ENCODE measurements around the gene TMEM40.
A peak's percentile ranks its signal among the peaks of the same experiment; 100 is the strongest.

The TMEM40 gene

DNA sequence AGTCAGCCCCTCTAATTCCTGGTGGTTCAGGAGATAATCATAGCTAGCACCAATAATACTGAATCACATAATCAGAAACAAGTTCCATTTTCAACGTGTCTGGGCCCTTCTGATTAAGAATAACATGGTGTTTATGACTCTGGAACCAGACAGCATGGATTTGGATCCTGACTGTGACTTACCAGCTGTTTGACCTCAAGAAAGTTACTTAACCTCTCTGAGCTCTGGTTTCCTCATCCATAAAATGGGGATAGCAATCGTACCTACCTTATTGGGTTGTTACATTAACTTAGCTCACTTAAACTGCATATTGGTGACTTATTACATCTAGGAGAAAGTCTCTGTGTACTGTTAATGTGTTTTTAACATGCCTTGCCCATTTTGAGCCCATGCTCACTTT, 10.7 kb upstream of the TMEM40 start:
- no peaks in the 10 kb centered on the region for H3K9me3 ChIP-seq (ENCODE audit: control insufficient read depth, insufficient read depth, low read depth, low read length)
- no peak overlapping the region for H3K27ac ChIP-seq (ENCODE audit: extremely low read depth, low read depth, low read length)
- ChIA-PET POLR2A (no interaction called here), CTCF (interaction anchor here (1.0 kb wide), 1 partner anchor 17 kb away, joined by 3 read pairs; no protein-coding TSS in a partner anchor)
- peak; percentile 84 for TF ChIP-seq ZNF768 (tag by site-specific recombination; IDR thresholded peaks at IDR 0.05)
- TF ChIP-seq ZNF510 (tag by site-specific recombination; IDR thresholded peaks at IDR 0.05; ENCODE audit: insufficient replicate concordance), result no peak
- TF ChIP-seq, protein P1, sequence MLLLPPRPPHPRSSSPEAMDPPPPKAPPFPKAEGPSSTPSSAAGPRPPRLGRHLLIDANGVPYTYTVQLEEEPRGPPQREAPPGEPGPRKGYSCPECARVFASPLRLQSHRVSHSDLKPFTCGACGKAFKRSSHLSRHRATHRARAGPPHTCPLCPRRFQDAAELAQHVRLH (tag by site-specific recombination; IDR thresholded peaks at IDR 0.05), result peak; percentile 32; the same call in 1 of the 2 replicates
- no peaks in the 10 kb centered on the region for H3K36me3 ChIP-seq (ENCODE audit: control insufficient read depth in 2 of 2, insufficient read depth in 1 of 2, low read length in 2 of 2)
- H3K4me1 ChIP-seq (ENCODE audit: control insufficient read depth, insufficient read depth, low read length), result no peaks in the 10 kb centered on the region
- H3K4me3 ChIP-seq (ENCODE audit: low read depth, low read length), result no peak overlapping the region

DNA sequence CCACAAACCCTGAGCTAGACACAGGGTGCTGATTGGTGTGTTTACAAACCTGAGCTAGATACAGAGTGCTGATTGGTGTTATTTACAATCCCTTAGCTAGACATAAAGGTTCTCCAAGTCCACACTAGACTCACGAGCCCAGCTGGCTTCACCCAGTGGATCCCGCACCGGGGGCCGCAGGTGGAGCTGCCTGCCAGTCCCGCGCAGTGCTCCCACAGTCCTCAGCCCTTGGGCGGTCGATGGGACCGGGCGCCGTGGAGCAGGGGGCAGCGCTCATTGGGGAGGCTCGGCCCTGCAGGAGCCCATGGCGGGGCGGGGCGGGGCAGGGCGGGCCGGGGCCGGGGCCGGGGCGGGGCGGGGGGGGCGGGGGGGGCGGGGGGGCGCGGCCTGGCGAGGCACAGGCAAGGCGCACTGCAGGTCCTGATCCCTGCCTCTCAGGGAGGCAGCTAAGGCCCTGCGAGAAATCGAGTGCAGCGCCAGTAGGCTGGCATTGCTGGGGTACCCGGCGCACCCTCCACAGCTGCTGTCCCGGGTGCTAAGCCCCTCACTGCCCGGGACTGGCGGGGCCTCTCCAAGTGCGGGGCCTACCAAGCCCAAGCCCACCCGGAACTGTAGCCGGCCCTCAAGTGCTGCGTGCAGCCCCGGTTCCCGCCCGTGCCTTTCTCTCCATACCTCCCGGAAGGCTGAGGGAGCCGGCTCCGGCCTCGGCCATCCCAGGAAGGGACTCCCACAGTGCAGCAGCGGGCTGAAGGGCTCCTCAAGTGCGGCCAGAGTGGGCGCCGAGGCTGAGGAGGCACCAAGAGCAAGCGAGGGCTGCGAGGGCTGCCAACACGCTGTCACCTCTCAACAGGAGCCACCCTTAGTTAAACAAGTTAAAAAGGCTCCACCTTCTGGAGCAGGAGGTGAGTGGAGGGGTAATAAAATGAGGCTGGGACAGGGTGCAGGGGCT, 9.8 kb upstream of the TMEM40 start:
- H3K4me1 ChIP-seq (ENCODE audit: control insufficient read depth, insufficient read depth, low read length), result no peaks in the 10 kb centered on the region
- H3K36me3 ChIP-seq (ENCODE audit: control insufficient read depth in 2 of 2, insufficient read depth in 1 of 2, low read length in 2 of 2), result no peaks in the 10 kb centered on the region
- H3K4me3 ChIP-seq (ENCODE audit: low read depth, low read length), result no peak overlapping the region
- TF ChIP-seq ZNF629 (tag by site-specific recombination; IDR thresholded peaks at IDR 0.05) (no peak), ZNF837 (tag by site-specific recombination; IDR thresholded peaks at IDR 0.05) (no peak), IKZF3 (tag by site-specific recombination; IDR thresholded peaks at IDR 0.05) (no peak), REPIN1 (tag by site-specific recombination; IDR thresholded peaks at IDR 0.05; ENCODE audit: low read depth) (no peak), ZBTB17 (tag by site-specific recombination; IDR thresholded peaks at IDR 0.05) (no peak), KLF8 (tag by site-specific recombination; IDR thresholded peaks at IDR 0.05) (no peak), ZNF701 (tag by site-specific recombination; IDR thresholded peaks at IDR 0.05) (no peak), ZNF280C (tag by site-specific recombination; IDR thresholded peaks at IDR 0.05) (no peak), ZNF155 (tag by site-specific recombination; IDR thresholded peaks at IDR 0.05) (no peak)
- TF ChIP-seq, protein P2, sequence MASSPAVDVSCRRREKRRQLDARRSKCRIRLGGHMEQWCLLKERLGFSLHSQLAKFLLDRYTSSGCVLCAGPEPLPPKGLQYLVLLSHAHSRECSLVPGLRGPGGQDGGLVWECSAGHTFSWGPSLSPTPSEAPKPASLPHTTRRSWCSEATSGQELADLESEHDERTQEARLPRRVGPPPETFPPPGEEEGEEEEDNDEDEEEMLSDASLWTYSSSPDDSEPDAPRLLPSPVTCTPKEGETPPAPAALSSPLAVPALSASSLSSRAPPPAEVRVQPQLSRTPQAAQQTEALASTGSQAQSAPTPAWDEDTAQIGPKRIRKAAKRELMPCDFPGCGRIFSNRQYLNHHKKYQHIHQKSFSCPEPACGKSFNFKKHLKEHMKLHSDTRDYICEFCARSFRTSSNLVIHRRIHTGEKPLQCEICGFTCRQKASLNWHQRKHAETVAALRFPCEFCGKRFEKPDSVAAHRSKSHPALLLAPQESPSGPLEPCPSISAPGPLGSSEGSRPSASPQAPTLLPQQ (tag by site-specific recombination; IDR thresholded peaks at IDR 0.05), result no peak
- H3K9me3 ChIP-seq (ENCODE audit: control insufficient read depth, insufficient read depth, low read depth, low read length), result no peaks in the 10 kb centered on the region
- ChIA-PET POLR2A (interaction anchor here (0.6 kb wide), 1 partner anchor 1122 kb away, joined by 3 read pairs; no protein-coding TSS in a partner anchor), CTCF (no interaction called here)
- H3K27ac ChIP-seq (ENCODE audit: extremely low read depth, low read depth, low read length), result no peak overlapping the region

DNA sequence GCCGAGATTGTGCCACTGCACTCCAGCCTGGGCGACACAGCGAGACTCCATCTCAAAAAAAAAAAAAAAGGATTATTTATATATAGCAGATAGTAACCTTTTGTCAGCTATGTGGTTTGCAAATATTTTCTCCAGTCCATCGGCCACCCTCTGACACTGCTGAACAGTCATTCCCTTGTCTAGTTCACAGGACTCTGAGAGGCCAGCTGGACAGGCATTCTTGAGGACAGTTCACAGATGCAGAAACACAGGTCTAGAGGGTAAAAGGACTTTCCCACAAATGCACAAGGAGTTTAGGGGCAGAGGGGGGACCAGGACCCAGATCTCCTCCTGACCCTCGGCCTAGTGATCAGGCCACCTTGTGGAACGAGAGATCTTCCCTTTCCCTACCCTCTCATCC, 7.5 kb upstream of the TMEM40 start:
- no peaks in the 10 kb centered on the region for H3K36me3 ChIP-seq (ENCODE audit: control insufficient read depth in 2 of 2, insufficient read depth in 1 of 2, low read length in 2 of 2)
- no peaks in the 10 kb centered on the region for H3K9me3 ChIP-seq (ENCODE audit: control insufficient read depth, insufficient read depth, low read depth, low read length)
- ChIA-PET POLR2A (no interaction called here), CTCF (interaction anchor here (0.7 kb wide), 1 partner anchor 79 kb away, joined by 3 read pairs; no protein-coding TSS in a partner anchor)
- H3K27ac ChIP-seq (ENCODE audit: extremely low read depth, low read depth, low read length), result no peak overlapping the region
- H3K4me3 ChIP-seq (ENCODE audit: low read depth, low read length), result no peak overlapping the region
- no peaks in the 10 kb centered on the region for H3K4me1 ChIP-seq (ENCODE audit: control insufficient read depth, insufficient read depth, low read length)
- TF ChIP-seq ZNF701 (tag by site-specific recombination; IDR thresholded peaks at IDR 0.05) (no peak), ZNF645 (tag by site-specific recombination; IDR thresholded peaks at IDR 0.05) (no peak), ZNF426 (tag by site-specific recombination; IDR thresholded peaks at IDR 0.05) (no peak), ZNF335 (tag by site-specific recombination; conservative IDR thresholded peaks at IDR 0.05) (no peak), PRDM1 (tag by site-specific recombination; IDR thresholded peaks at IDR 0.05) (no peak)
- TF ChIP-seq, protein P3, sequence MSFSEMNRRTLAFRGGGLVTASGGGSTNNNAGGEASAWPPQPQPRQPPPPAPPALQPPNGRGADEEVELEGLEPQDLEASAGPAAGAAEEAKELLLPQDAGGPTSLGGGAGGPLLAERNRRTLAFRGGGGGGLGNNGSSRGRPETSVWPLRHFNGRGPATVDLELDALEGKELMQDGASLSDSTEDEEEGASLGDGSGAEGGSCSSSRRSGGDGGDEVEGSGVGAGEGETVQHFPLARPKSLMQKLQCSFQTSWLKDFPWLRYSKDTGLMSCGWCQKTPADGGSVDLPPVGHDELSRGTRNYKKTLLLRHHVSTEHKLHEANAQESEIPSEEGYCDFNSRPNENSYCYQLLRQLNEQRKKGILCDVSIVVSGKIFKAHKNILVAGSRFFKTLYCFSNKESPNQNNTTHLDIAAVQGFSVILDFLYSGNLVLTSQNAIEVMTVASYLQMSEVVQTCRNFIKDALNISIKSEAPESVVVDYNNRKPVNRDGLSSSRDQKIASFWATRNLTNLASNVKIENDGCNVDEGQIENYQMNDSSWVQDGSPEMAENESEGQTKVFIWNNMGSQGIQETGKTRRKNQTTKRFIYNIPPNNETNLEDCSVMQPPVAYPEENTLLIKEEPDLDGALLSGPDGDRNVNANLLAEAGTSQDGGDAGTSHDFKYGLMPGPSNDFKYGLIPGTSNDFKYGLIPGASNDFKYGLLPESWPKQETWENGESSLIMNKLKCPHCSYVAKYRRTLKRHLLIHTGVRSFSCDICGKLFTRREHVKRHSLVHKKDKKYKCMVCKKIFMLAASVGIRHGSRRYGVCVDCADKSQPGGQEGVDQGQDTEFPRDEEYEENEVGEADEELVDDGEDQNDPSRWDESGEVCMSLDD (tag by site-specific recombination; IDR thresholded peaks at IDR 0.05), result no peak
- TF ChIP-seq, protein P4, sequence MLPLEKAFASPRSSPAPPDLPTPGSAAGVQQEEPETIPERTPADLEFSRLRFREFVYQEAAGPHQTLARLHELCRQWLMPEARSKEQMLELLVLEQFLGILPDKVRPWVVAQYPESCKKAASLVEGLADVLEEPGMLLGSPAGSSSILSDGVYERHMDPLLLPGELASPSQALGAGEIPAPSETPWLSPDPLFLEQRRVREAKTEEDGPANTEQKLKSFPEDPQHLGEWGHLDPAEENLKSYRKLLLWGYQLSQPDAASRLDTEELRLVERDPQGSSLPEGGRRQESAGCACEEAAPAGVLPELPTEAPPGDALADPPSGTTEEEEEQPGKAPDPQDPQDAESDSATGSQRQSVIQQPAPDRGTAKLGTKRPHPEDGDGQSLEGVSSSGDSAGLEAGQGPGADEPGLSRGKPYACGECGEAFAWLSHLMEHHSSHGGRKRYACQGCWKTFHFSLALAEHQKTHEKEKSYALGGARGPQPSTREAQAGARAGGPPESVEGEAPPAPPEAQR (tag by site-specific recombination; IDR thresholded peaks at IDR 0.05), result no peak

Measured in HEK293 (cell line).